Measurements from ENCODE around the gene LNX2. TPM values are rescaled to one million over a fixed set of nuclear protein-coding genes. Genes with fewer than 3 reads are reported as not detected.

The LNX2 gene
- total RNA-seq, 4 donors from 2014 or later: 10.2 to 14.1 (median 12.8) TPM

DNA sequence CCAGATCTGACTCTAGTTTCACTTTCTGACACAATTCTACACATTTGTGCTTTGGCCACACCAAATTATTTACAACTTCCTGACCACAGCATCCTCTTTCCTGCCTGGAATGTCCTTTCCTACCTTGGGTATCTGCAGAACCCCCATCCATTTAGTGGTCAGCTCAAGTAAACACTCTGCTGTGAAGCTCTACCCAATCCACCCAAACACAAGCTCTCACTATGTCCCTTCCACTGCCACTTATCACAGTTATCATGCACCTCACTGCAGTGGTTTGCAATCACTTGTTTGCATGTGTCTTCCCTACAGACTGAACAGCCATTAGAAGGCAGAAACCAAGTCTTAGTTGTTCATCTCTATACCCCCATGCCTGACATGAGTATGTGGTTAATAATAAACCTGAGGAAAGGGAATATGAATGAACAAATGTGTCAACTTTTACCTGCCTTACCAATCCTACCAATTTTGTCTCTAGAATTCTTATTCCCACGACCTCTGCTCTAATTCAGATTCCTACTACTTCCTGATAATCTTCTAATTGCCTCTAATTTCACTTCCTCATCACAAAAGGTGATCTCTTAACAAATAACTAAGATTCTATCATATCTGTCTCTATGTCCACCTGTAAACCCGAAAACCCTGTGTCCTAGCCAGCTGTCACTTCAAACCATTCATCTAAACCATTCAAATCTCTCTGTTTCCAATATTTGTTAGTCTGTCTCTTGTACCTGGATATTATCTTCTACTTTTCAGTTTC, 25.1 kb downstream of the LNX2 start:
- H3K4me1 ChIP-seq: peaks cover 8 to 47% (median 37%) of the 10 kb centered on the region in 4 donors
- TF ChIP-seq POLR2A (IDR thresholded peaks at IDR 0.05; ENCODE audit: low read depth): no peak
- no peak for TF ChIP-seq POLR2AphosphoS5 (IDR thresholded peaks at IDR 0.05)
- no peak for TF ChIP-seq CTCF (IDR thresholded peaks at IDR 0.05)
- no peak for TF ChIP-seq EP300 (IDR thresholded peaks at IDR 0.05)
- H3K4me3 ChIP-seq: no peak overlapping the region
- no peak for DNase-seq (ENCODE audit: extremely low spot score)
- H3K27me3 ChIP-seq: no peaks in the 10 kb centered on the region
- H3K36me3 ChIP-seq: no peaks in the 10 kb centered on the region
- intact Hi-C loops (cut with DNase I): no loop called here
- H3K9me3 ChIP-seq: no peaks in the 10 kb centered on the region
- no peak overlapping the region for H3K27ac ChIP-seq (replicated peaks in 1 of 4)
- WGBS: 80% methylated on average over 2 of the region's 2 CpGs

DNA sequence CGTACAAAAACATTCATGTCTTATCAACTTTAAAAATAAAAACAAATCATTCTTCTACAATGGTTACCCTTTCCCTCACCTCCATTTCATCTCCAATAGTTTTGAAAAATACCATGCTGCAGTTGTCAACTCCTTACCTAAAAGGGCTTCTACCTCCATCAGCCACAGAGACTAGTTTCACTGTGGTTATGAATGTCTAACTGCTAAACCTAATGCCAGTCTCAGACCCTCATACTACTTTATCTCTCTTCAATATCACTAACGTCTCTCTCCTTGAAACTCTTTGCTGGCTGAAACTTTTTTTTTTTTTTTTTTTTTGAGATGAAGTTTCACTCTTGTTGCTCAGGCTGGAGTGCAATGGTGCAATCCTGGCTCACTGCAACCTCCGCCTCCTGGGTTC, 27.1 kb downstream of the LNX2 start:
- WGBS: 90% methylated on average over 3 of the region's 3 CpGs
- Histone ChIP-seq H3K9me3 (no peaks in the 10 kb centered on the region), H3K4me3 (no peak overlapping the region), H3K36me3 (no peaks in the 10 kb centered on the region), H3K27ac (replicated peaks in 1 of 4) (no peak overlapping the region), H3K4me1 (peaks cover 0 to 32% (median 21%) of the 10 kb centered on the region in 4 donors), H3K27me3 (no peaks in the 10 kb centered on the region)
- no peak for TF ChIP-seq POLR2AphosphoS5 (IDR thresholded peaks at IDR 0.05)
- TF ChIP-seq POLR2A (IDR thresholded peaks at IDR 0.05; ENCODE audit: low read depth): no peak
- TF ChIP-seq EP300 (IDR thresholded peaks at IDR 0.05): no peak
- no peak for TF ChIP-seq CTCF (IDR thresholded peaks at IDR 0.05)
- intact Hi-C loops (cut with DNase I): no loop called here
- no peak for DNase-seq (ENCODE audit: extremely low spot score)

DNA sequence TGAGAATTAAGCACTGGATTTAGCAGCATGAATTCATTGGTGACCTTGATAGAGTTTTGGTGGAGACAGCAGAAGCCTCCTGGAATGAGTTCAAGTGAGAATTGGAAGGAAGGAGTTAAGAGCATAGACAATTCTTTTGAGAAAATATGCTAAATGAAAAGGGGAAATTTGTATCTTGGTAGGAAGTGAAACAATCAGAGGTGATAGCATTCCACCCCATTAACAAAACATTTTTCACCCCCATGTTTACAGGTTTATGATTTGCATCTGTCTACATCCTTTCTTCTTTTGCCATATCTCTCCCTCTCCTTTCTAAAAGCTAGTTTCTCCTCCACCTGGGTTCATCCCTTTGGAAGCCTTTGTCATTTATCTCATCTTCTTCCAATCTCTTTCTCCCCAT, 27.5 kb downstream of the LNX2 start:
- no peak for DNase-seq (ENCODE audit: extremely low spot score)
- Histone ChIP-seq H3K27me3 (no peaks in the 10 kb centered on the region), H3K9me3 (no peaks in the 10 kb centered on the region), H3K27ac (replicated peaks in 1 of 4) (no peak overlapping the region), H3K4me1 (peaks cover 0 to 28% (median 19%) of the 10 kb centered on the region in 4 donors), H3K4me3 (no peak overlapping the region), H3K36me3 (no peaks in the 10 kb centered on the region)
- TF ChIP-seq POLR2AphosphoS5 (IDR thresholded peaks at IDR 0.05): no peak
- intact Hi-C loops (cut with DNase I): no loop called here

DNA sequence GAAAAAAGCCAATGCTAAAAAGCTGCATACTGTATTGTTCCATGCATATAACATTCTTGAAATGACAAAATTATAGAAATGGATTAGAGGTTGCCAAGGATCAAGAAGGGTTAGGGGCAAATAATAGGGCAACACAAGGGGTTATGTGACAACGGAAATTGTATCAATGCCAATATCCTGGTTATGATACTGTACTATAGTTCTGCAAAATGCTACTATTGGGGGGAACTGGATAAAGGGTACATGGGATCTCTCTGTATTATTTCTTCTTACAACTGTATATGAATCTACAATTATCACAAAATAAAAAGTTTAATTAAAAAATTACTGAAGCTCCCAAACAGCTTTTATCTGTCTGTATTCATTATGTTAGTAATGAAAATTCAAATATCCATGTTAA, 31.9 kb downstream of the LNX2 start:
- WGBS: 95% methylated on average over 1 of the region's 1 CpG
- DNase-seq (ENCODE audit: extremely low spot score): no peak
- H3K9me3 ChIP-seq: no peaks in the 10 kb centered on the region

More for the DNA sequence above, 31.9 kb downstream of the LNX2 start:
- no peak overlapping the region for H3K4me3 ChIP-seq
- H3K27me3 ChIP-seq: no peaks in the 10 kb centered on the region
- TF ChIP-seq CTCF (IDR thresholded peaks at IDR 0.05): no peak
- TF ChIP-seq EP300 (IDR thresholded peaks at IDR 0.05): no peak
- no peak for TF ChIP-seq POLR2A (IDR thresholded peaks at IDR 0.05; ENCODE audit: low read depth)
- no peak for TF ChIP-seq POLR2AphosphoS5 (IDR thresholded peaks at IDR 0.05)
- peaks cover 28 to 39% (median 34%) of the 10 kb centered on the region in 4 donors for H3K4me1 ChIP-seq
- no peak overlapping the region for H3K27ac ChIP-seq (replicated peaks in 1 of 4)
- no peaks in the 10 kb centered on the region for H3K36me3 ChIP-seq
- intact Hi-C loops (cut with DNase I): no loop called here
